Measurements from ENCODE around the gene CLIP4. TPM values are rescaled to one million over a fixed set of nuclear protein-coding genes. Genes with fewer than 3 reads are reported as not detected.

The CLIP4 gene
- total and polyA plus RNA-seq, 2 of the 13 experiments (the other 11 are each of a cell fraction or from before 2014, with no cell fraction given) = 0.46 to 0.49 TPM

GRCh38 chr2:29233428-29233827 is 118.2 kb downstream of the CLIP4 start:
- Histone ChIP-seq H3K4me1 (ENCODE audit: insufficient read depth, low read length) (no peaks in the 10 kb centered on the region), H3K9ac (ENCODE audit: insufficient read depth, low read depth, low read length) (no peak overlapping the region), H3K4me3 (replicated peaks in 1 of 3; ENCODE audit: insufficient read depth in 1 of 3, low read depth in 2 of 3, low read length in 3 of 3) (no peak overlapping the region), H3K4me2 (ENCODE audit: low read depth, low read length) (no peak overlapping the region), H2AFZ (ENCODE audit: low read length) (no peak overlapping the region), H3K27me3 (ENCODE audit: control insufficient read depth in 1 of 2, insufficient read depth in 2 of 2, low read length in 2 of 2) (peaks cover 8 to 78% of the 10 kb centered on the region in 2 experiments; a peak in 4 of 5 replicates), H4K20me1 (ENCODE audit: insufficient read depth, low read length) (peaks cover 2% of the 10 kb centered on the region; the same call in 1 of the 2 replicates), H3K27ac (ENCODE audit: extremely low read length, insufficient read depth, low read length) (no peak overlapping the region), H3K9me3 (ENCODE audit: low read length) (no peaks in the 10 kb centered on the region), H3K79me2 (ENCODE audit: insufficient read depth, low read length) (no peaks in the 10 kb centered on the region), H3K36me3 (replicated peaks in 1 of 2; ENCODE audit: control insufficient read depth in 1 of 2, insufficient read depth in 2 of 2, low read length in 2 of 2) (no peaks in the 10 kb centered on the region)
- CTCF ChIA-PET (ENCODE audit: low intra/inter-chr PET ratio, low total read pairs) = no interaction called here
- WGBS (ENCODE audit: low lambda C conversion rate) = 12% methylated on average over 6 of the region's 6 CpGs
- DNase-seq (ENCODE audit: low spot score) = no peak
- TF ChIP-seq HOXA9 (CRISPR knock-in tag; IDR thresholded peaks at IDR 0.05; ENCODE audit: borderline replicate concordance) = no peak
- no peak for TF ChIP-seq HNF4A (CRISPR knock-in tag; IDR thresholded peaks at IDR 0.05)
- TF ChIP-seq RXRA (CRISPR knock-in tag; IDR thresholded peaks at IDR 0.05) = no peak
- TF ChIP-seq ZNF12 (CRISPR knock-in tag; IDR thresholded peaks at IDR 0.05) = no peak
- no peak for TF ChIP-seq CENPT (CRISPR knock-in tag; IDR thresholded peaks at IDR 0.05; ENCODE audit: low read depth)
- TF ChIP-seq ZBTB43 (CRISPR knock-in tag; conservative IDR thresholded peaks at IDR 0.05) = no peak
- no peak for TF ChIP-seq MTF2 (CRISPR knock-in tag; IDR thresholded peaks at IDR 0.05; ENCODE audit: borderline replicate concordance)
- no peak for TF ChIP-seq BRD4 (CRISPR knock-in tag; IDR thresholded peaks at IDR 0.05)
- TF ChIP-seq ZNF547 (CRISPR knock-in tag; IDR thresholded peaks at IDR 0.05) = no peak
- no peak for TF ChIP-seq ZBTB25 (CRISPR knock-in tag; IDR thresholded peaks at IDR 0.05)
- TF ChIP-seq GATAD2A (CRISPR knock-in tag; IDR thresholded peaks at IDR 0.05) = no peak
- TF ChIP-seq ZSCAN30 (CRISPR knock-in tag; IDR thresholded peaks at IDR 0.05) = no peak
- TF ChIP-seq STAT5B (CRISPR knock-in tag; IDR thresholded peaks at IDR 0.05) = no peak
- no peak for TF ChIP-seq ZBTB26 (CRISPR knock-in tag; IDR thresholded peaks at IDR 0.05; ENCODE audit: borderline replicate concordance)
- no peak for TF ChIP-seq ZNF446 (CRISPR knock-in tag; IDR thresholded peaks at IDR 0.05)
- no peak for TF ChIP-seq MTA3 (CRISPR knock-in tag; IDR thresholded peaks at IDR 0.05)
- FAIRE-seq = no peak
- no peak for ATAC-seq
- intact Hi-C loops (cut with micrococcal nuclease; ENCODE audit: unreplicated experiment) (no loop called here), in situ Hi-C loops (cut with HindIII; ENCODE audit: extremely low pct_ligation_motif_present, low pct_unique_long_range_greater_than_20kb) (no loop called here)
- BruUV-seq (replicated peaks) = no TSS peak
- POLR2A ChIA-PET = no interaction called here
